ENCODE measurements around the gene SKI. TPM values are rescaled to one million over a fixed set of nuclear protein-coding genes. Genes with fewer than 3 reads are reported as not detected.

SKI gene
- total and polyA plus RNA-seq, 9 of the 15 experiments (the other 6 are each of a cell fraction or from before 2014, with no cell fraction given) = 0.10 to 60.5 (median 4.6) TPM

GRCh38 chr1:2212532-2213491 is 15.3 kb upstream of the SKI start (continued):
- TF ChIP-seq SUPT5H (IDR thresholded peaks at IDR 0.05) = 0 out of 2 replicates have a peak, but pooled peaks have one; percentile 12
- no peak for TF ChIP-seq ZBTB43 (CRISPR knock-in tag; IDR thresholded peaks at IDR 0.05)
- no peak for TF ChIP-seq CLOCK (CRISPR knock-in tag; IDR thresholded peaks at IDR 0.05; ENCODE audit: borderline replicate concordance)
- peak; percentile 64; the same call in 1 of the 2 replicates for TF ChIP-seq MYNN (IDR thresholded peaks at IDR 0.05)
- TF ChIP-seq MYNN (CRISPR knock-in tag; IDR thresholded peaks at IDR 0.05) = no peak
- TF ChIP-seq ETV5 (CRISPR knock-in tag; IDR thresholded peaks at IDR 0.05; ENCODE audit: low read depth) = peak; percentile 70
- TF ChIP-seq CBFA2T2 (conservative IDR thresholded peaks at IDR 0.05) = no peak
- 0 out of 4 replicates have a peak, but pooled peaks of 1 of the 2 experiments have one; percentile 12 for TF ChIP-seq NONO (IDR thresholded peaks at IDR 0.05; ENCODE audit: low read depth in 2 of 2, low read length in 1 of 2)
- TF ChIP-seq NBN (IDR thresholded peaks at IDR 0.05; ENCODE audit: low read depth) = no peak
- TF ChIP-seq RREB1 (CRISPR knock-in tag; IDR thresholded peaks at IDR 0.05) = 0 out of 2 replicates have a peak, but pooled peaks have one; percentile 44
- TF ChIP-seq ZNF668 (CRISPR knock-in tag; IDR thresholded peaks at IDR 0.05) = no peak
- TF ChIP-seq, protein P1, sequence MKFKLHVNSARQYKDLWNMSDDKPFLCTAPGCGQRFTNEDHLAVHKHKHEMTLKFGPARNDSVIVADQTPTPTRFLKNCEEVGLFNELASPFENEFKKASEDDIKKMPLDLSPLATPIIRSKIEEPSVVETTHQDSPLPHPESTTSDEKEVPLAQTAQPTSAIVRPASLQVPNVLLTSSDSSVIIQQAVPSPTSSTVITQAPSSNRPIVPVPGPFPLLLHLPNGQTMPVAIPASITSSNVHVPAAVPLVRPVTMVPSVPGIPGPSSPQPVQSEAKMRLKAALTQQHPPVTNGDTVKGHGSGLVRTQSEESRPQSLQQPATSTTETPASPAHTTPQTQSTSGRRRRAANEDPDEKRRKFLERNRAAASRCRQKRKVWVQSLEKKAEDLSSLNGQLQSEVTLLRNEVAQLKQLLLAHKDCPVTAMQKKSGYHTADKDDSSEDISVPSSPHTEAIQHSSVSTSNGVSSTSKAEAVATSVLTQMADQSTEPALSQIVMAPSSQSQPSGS (CRISPR knock-in tag; IDR thresholded peaks at IDR 0.05) = peak; percentile 82
- TF ChIP-seq ZNF764 (CRISPR knock-in tag; IDR thresholded peaks at IDR 0.05; ENCODE audit: low read depth) = 0 out of 2 replicates have a peak, but pooled peaks have one; percentile 28
- 0 out of 2 replicates have a peak, but pooled peaks have one; percentile 40 for TF ChIP-seq THAP7 (CRISPR knock-in tag; IDR thresholded peaks at IDR 0.05)

All from K562 (cell line).